ENCODE measurements around the gene COMMD8.

DNA sequence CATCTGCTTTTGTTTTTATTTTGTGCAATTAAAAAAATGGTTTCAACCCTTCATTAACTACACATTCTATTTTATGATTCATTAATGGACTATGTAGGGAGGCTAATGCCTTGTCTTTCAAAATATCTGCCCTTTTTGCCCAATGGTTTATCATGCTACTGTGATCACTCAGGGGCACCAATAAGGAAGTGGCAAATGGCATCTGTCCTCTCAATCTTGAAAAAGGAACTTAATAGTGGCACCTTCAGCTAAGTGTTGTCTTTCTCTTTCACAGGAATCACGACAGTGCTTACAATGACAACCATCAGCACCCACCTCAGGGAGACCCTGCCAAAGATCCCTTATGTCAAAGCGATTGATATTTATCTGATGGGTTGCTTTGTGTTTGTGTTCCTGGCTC is 57.1 kb downstream of the COMMD8 start:
- no peak for TF ChIP-seq EP300 (IDR thresholded peaks at IDR 0.05)
- TF ChIP-seq POLR2A (IDR thresholded peaks at IDR 0.05) = no peak
